ENCODE measurements around the gene GPRASP3. TPM values are rescaled to one million over a fixed set of nuclear protein-coding genes. Genes with fewer than 3 reads are reported as not detected.
A peak's percentile ranks its signal among the peaks of the same experiment; 100 is the strongest.
"Not testable (repeated sequence)": the region's sequence is repeated elsewhere in the genome, so short reads cannot be mapped to it uniquely, and the experiment has no call there.

The GPRASP3 gene, protein sequence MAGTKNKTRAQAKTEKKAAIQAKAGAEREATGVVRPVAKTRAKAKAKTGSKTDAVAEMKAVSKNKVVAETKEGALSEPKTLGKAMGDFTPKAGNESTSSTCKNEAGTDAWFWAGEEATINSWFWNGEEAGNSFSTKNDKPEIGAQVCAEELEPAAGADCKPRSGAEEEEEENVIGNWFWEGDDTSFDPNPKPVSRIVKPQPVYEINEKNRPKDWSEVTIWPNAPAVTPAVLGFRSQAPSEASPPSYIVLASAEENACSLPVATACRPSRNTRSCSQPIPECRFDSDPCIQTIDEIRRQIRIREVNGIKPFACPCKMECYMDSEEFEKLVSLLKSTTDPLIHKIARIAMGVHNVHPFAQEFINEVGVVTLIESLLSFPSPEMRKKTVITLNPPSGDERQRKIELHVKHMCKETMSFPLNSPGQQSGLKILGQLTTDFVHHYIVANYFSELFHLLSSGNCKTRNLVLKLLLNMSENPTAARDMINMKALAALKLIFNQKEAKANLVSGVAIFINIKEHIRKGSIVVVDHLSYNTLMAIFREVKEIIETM
- 1 to 10 TPM; 3.7 to 6.9 (median 4.6) TPM for total RNA-seq

DNA sequence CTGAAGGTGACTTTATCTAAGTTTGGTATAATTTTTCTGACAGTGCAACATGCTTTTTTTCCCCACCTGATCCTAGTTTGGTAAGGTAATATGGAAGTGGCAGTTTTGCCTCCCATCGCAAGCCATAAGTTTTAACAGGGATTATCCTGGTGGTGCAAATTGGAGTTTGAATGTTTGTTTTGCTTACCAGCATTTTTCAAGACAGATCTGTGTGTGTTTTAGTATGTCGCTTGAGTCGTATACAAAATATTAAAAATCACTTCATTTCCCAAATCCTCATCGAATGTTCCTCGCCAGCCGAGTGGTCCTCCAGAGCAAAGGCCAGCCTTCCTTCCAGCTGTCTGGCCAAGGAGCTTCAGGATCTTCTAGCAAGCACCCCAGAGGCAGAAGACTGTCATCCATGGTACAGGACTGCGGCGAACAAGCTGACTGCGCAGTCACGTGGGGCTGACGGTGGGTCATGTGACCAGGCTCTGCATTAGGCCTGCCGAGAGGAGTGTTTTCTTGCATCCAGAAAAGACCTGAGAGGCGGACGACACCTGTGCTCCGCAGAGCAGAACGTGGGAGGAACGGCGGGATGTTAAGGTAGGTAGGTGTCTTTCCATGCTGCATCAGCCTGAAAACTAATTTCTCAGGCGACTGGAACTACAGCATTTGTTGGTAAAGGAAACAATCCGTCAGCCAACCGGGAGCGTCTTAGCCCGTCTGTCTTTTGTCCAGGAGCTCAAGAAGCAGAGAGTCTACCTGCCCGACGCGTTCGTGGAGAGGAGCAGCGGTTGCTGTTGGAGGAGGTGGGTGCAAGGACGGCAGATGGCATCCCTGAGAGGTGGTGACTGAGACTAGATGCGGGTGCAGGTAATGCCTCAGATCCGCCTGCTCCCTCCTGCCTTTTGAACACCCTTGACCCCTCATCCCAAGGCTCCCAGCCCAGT, at the start of gene GPRASP3:
GPRASP3 (plus strand) TSS at position 507 of the 932 bp plus-strand sequence. CDS start 28,253 bp downstream, outside the sequence.
- Histone ChIP-seq H3K4me1 (peaks cover 0 to 13% (median 6%) of the 10 kb centered on the region in 4 donors), H3K36me3 (no peaks in the 10 kb centered on the region), H3K27ac (replicated peaks in 1 of 4) (peak within 1 kb of the TSS; percentile 53 to 69 (median 60)), H3K4me3 (peak within 1 kb of the TSS; percentile 49 to 60 (median 52)), H3K9me3 (no peaks in the 10 kb centered on the region), H3K27me3 (no peaks in the 10 kb centered on the region)
- TF ChIP-seq POLR2A (IDR thresholded peaks at IDR 0.05; ENCODE audit: low read depth) (no peak), POLR2AphosphoS5 (IDR thresholded peaks at IDR 0.05) (peak; percentile 50 to 73), EP300 (IDR thresholded peaks at IDR 0.05) (no peak)
- WGBS = 29% methylated on average over 20 of the region's 31 CpGs
- peak; percentile 92 for DNase-seq (ENCODE audit: extremely low spot score)
- intact Hi-C loops (cut with DNase I) = no loop called here

DNA sequence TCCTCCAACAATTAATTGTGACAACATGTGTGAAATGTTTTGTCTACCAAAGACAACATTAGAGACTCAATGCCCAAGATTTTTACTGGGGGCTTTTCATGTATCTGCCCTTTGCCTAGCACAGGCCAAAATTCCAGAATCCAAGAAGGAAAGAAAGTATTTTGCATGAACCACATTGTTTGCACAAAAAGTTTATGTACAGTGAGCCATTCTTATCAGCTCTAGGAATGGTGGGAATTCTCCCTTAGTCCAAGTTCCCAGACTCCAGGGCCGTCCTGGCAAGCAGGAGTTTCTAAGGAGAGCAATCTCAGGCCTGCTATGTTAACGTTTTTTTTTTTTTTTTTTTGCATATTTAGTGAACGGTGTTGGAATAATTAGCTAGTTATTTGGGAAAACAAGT, 47.7 kb upstream of the GPRASP3 start:
- H3K4me3 ChIP-seq = no peak overlapping the region
- no peak for DNase-seq (ENCODE audit: extremely low spot score)
- H3K27me3 ChIP-seq = no peaks in the 10 kb centered on the region
- H3K9me3 ChIP-seq = peaks cover 0 to 5% (median 0%) of the 10 kb centered on the region in 4 donors
- intact Hi-C loops (cut with DNase I) = no loop called here
- WGBS = 26% methylated on average over 3 of the region's 3 CpGs
- peaks cover 0 to 9% (median 5%) of the 10 kb centered on the region in 4 donors for H3K36me3 ChIP-seq
- no peaks in the 10 kb centered on the region for H3K4me1 ChIP-seq
- no peak for TF ChIP-seq EP300 (IDR thresholded peaks at IDR 0.05)
- no peak for TF ChIP-seq POLR2A (IDR thresholded peaks at IDR 0.05; ENCODE audit: low read depth)
- TF ChIP-seq CTCF (IDR thresholded peaks at IDR 0.05) = no peak
- no peak overlapping the region for H3K27ac ChIP-seq (replicated peaks in 1 of 4)

DNA sequence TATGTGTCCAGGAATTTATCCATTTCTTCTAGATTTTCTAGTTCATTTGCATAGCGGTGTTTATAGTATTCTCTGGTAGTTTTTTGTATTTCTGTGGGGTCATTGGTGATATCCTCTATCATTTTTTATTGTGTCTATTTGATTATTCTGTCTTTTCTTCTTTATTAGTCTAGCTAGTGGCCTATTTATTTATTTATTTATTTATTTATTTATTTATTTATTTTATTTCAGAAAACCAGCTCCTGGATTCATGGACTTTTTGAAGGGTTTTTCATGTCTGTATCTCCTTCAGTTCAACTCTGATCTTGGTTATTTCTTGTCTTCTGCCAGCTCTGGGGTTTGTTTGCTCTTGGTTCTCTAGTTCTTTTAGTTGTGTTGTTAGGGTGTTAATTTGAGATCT, 43.1 kb upstream of the GPRASP3 start:
- peaks cover 0 to 24% (median 3%) of the 10 kb centered on the region in 4 donors for H3K9me3 ChIP-seq
- DNase-seq (ENCODE audit: extremely low spot score); H3K4me3 ChIP-seq; intact Hi-C loops (cut with DNase I); H3K36me3 ChIP-seq; H3K4me1 ChIP-seq; H3K27ac ChIP-seq (replicated peaks in 1 of 4); H3K27me3 ChIP-seq: not testable (repeated sequence)
- WGBS = 74% methylated on average over 1 of the region's 1 CpG

DNA sequence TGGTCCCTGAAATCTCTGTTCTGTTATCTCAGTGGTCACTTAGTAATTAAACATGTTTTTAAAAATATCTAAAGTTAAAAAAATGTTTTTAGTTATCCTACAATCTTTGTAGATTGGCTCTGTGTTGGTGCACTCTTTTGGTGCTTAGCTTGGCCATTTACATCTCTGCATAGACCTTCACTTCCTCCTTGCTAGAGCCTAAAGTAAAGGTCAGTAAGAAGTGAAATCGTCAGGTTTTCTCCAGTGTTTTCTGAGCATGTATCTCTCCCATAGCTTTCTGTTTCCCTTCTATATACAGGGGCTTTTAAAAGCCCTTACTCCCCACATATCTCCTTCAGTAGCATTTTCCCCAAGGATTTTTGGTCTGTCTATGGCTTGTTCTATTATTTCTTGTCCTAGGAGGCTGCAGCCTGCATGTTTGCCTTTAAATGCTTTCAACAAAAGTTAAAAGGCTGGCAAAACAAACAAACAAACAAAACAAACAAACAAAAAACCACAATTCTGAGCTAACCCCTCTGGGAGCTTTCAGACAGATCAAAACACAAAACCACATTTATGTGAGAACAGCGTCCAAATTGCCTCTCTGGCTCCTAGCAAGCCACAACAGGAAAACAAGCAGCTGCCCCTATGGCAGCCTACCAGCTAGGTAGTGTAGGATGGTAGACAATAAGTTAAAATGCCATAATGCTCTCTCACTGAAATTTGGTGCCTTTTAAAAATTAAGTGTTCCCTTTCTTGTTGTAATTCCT, 35.6 kb upstream of the GPRASP3 start:
- WGBS = 48% methylated on average over 2 of the region's 2 CpGs
- TF ChIP-seq CTCF (IDR thresholded peaks at IDR 0.05) (no peak), POLR2A (IDR thresholded peaks at IDR 0.05; ENCODE audit: low read depth) (no peak), EP300 (IDR thresholded peaks at IDR 0.05) (no peak), POLR2AphosphoS5 (IDR thresholded peaks at IDR 0.05) (no peak)
- DNase-seq (ENCODE audit: extremely low spot score) = no peak

DNA sequence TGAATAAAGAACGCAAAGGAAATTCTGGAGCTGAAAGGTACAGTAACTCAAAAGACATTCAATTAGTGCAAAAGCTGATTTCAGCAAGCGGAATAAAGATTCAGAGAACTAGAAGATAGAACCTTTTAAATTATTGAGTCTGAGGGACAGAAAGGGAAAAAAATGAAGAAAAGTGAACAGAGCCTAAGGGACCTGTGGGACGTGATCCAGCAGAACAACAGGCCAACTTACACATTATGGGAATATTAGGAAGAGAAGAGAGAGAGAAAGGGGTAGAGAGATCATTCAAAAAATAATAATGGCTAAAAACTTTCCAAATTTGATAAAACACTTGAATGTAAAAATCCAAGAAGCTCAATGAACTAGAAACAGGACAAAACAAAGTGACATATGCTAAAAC, 25.8 kb upstream of the GPRASP3 start:
- no peaks in the 10 kb centered on the region for H3K27me3 ChIP-seq
- no peak for TF ChIP-seq CTCF (IDR thresholded peaks at IDR 0.05)
- no peak for TF ChIP-seq POLR2A (IDR thresholded peaks at IDR 0.05; ENCODE audit: low read depth)
- no peak for TF ChIP-seq EP300 (IDR thresholded peaks at IDR 0.05)
- TF ChIP-seq POLR2AphosphoS5 (IDR thresholded peaks at IDR 0.05) = no peak
- 81% methylated on average over 3 of the region's 3 CpGs for WGBS
- no peak overlapping the region for H3K4me3 ChIP-seq
- intact Hi-C loops (cut with DNase I) = no loop called here
- peaks cover 0 to 7% (median 0%) of the 10 kb centered on the region in 4 donors for H3K9me3 ChIP-seq
- H3K4me1 ChIP-seq = no peaks in the 10 kb centered on the region
- H3K27ac ChIP-seq (replicated peaks in 1 of 4) = no peak overlapping the region
- no peaks in the 10 kb centered on the region for H3K36me3 ChIP-seq
- no peak for DNase-seq (ENCODE audit: extremely low spot score)

More for the DNA sequence above, 35.6 kb upstream of the GPRASP3 start:
- Histone ChIP-seq H3K4me1 (no peaks in the 10 kb centered on the region), H3K27me3 (no peaks in the 10 kb centered on the region), H3K9me3 (peaks cover 0 to 34% (median 3%) of the 10 kb centered on the region in 4 donors), H3K27ac (replicated peaks in 1 of 4) (no peak overlapping the region), H3K36me3 (no peaks in the 10 kb centered on the region), H3K4me3 (no peak overlapping the region)
- intact Hi-C loops (cut with DNase I) = no loop called here

Data from esophagus muscularis mucosa (tissue), 4 donors.